Neural cell (in vitro differentiated cells): ENCODE data around the gene ERICH6B. TPM values are rescaled to one million over a fixed set of nuclear protein-coding genes. Genes with fewer than 3 reads are reported as not detected.

Experiments
- H2AFZ ChIP-seq: fragments of 200-600, 300-800 bp; sonication (generic), shearing (Covaris generic); 2 replicates; pipeline ENCODE4 v1.6.0; 2014; ENCODE audit warnings: low read depth, mild to moderate bottlenecking, antibody characterized with exemption, low read length, moderate library complexity
- H3F3A ChIP-seq: fragments of 200-600 bp; shearing (Covaris generic); 2 replicates; pipeline ENCODE4 v1.6.1; 2016; ENCODE audit warnings: mild to moderate bottlenecking, moderate library complexity, mixed read lengths, antibody characterized with exemption, low read length; ENCODE audit not compliant: insufficient read depth, poor library complexity, severe bottlenecking
- H3K27ac ChIP-seq: fragments of 200-600, 300-800 bp; sonication (generic), shearing (Covaris generic); 2 replicates; pipeline ENCODE4 v1.5.1; 2014; ENCODE audit warnings: mild to moderate bottlenecking, low read length, moderate library complexity
- H3K27me3 ChIP-seq: fragments of 300-800, 200-600 bp; sonication (generic), shearing (Covaris generic); 2 replicates; pipeline ENCODE4 v1.6.0; 2014; ENCODE audit warnings: mild to moderate bottlenecking, low read depth, low read length, moderate library complexity; ENCODE audit not compliant: insufficient read depth
- H3K36me3 ChIP-seq: fragments of 300-800, 200-600 bp; sonication (generic), shearing (Covaris generic); 2 replicates; pipeline ENCODE4 v1.5.1; 2014; ENCODE audit warnings: mild to moderate bottlenecking, antibody characterized with exemption, low read length, moderate library complexity; ENCODE audit not compliant: insufficient read depth
- H3K4me2 ChIP-seq: fragments of 300-800, 200-600 bp; sonication (generic), shearing (Covaris generic); 2 replicates; pipeline ENCODE4 v1.6.0; 2014; ENCODE audit warnings: mild to moderate bottlenecking, low read length
- H3K4me3 ChIP-seq: fragments of 300-800, 200-600 bp; sonication (generic), shearing (Covaris generic); 2 replicates; pipeline ENCODE4 v1.5.1; 2014; ENCODE audit warnings: mild to moderate bottlenecking, low read length, moderate library complexity
- H3K79me2 ChIP-seq: fragments of 200-600 bp; shearing (Covaris generic); replicated peaks from 2 replicates; pipeline ENCODE4 v1.6.0; 2014; ENCODE audit warnings: mild to moderate bottlenecking, low read length, moderate library complexity; ENCODE audit not compliant: insufficient read depth
- H3K9ac ChIP-seq: fragments of 300-800, 200-600 bp; sonication (generic), shearing (Covaris generic); 2 replicates; pipeline ENCODE4 v1.6.1; 2016; ENCODE audit warnings: mild to moderate bottlenecking, low read length, mixed read lengths
- H3K9me2 ChIP-seq: fragments of 200-600 bp; shearing (Covaris generic); 2 replicates; pipeline ENCODE4 v1.6.1; 2016; ENCODE audit warnings: mild to moderate bottlenecking, low read length, mixed read lengths; ENCODE audit not compliant: insufficient read depth
- H3K9me3 ChIP-seq: fragments of 200-600, 300-800 bp; sonication (generic), shearing (Covaris generic); 2 replicates; pipeline ENCODE4 v1.6.1; 2016; ENCODE audit warnings: mild to moderate bottlenecking, mixed run types, low read length, moderate library complexity, mixed read lengths
- H4K20me1 ChIP-seq: fragments of 200-600 bp; shearing (Covaris generic); 2 replicates; pipeline ENCODE4 v1.6.1; 2016; ENCODE audit warnings: mild to moderate bottlenecking, mixed run types; ENCODE audit not compliant: insufficient read depth
- EP300 ChIP-seq: fragments of 450-650 bp; conservative IDR thresholded peaks from 2 replicates; pipeline ENCODE4 v1.6.1; 2014; ENCODE audit warnings: antibody characterized with exemption, mild to moderate bottlenecking, moderate library complexity; ENCODE audit not compliant: poor library complexity, severe bottlenecking
- EZH2 ChIP-seq: fragments of 200-600, 300-800 bp; shearing (Covaris generic), sonication (generic); IDR thresholded peaks from 2 replicates; pipeline ENCODE4 v1.6.1; 2014; ENCODE audit warnings: antibody characterized with exemption, low read length, borderline replicate concordance, mild to moderate bottlenecking; ENCODE audit not compliant: insufficient read depth, poor library complexity, severe bottlenecking
- MXI1 ChIP-seq: fragments of 450-650 bp; conservative IDR thresholded peaks from 2 replicates; pipeline ENCODE4 v1.6.1; 2014; ENCODE audit warnings: antibody characterized with exemption, mild to moderate bottlenecking; ENCODE audit not compliant: poor library complexity, severe bottlenecking
- POLR2AphosphoS5 ChIP-seq: IDR thresholded peaks from 2 replicates; pipeline ENCODE4 v1.6.1; 2012
- RAD21 ChIP-seq: fragments of 450-650 bp; conservative IDR thresholded peaks from 2 replicates; pipeline ENCODE4 v1.6.1; 2014; ENCODE audit warnings: antibody characterized with exemption, mild to moderate bottlenecking, moderate library complexity
- SMC3 ChIP-seq: fragments of 450-650 bp; conservative IDR thresholded peaks from 2 replicates; pipeline ENCODE4 v1.6.1; 2014; ENCODE audit warnings: antibody characterized with exemption, mild to moderate bottlenecking, moderate library complexity; ENCODE audit not compliant: poor library complexity
- TAF1 ChIP-seq: IDR thresholded peaks from 2 replicates; pipeline ENCODE4 v1.6.1; 2012; ENCODE audit warnings: low read depth
- polyA plus RNA-seq: library from polyadenylated mRNA; depleted of rRNA; stranded (reverse); fragments of >200 nt; gene quantifications from 2 replicates; pipeline ENCODE4 v1.2.3, GENCODE V29; 2014
- TF ChIP-seq, protein P1 (sequence below): fragments of 450-650 bp; IDR thresholded peaks from 2 replicates; pipeline ENCODE4 v1.5.1; 2014; ENCODE audit warnings: antibody characterized with exemption, mild to moderate bottlenecking, moderate library complexity; ENCODE audit not compliant: poor library complexity, severe bottlenecking
- TF ChIP-seq, protein P2 (sequence below): IDR thresholded peaks from 2 replicates; pipeline ENCODE4 v1.6.1; 2012; ENCODE audit warnings: borderline replicate concordance

Gene ERICH6B
- polyA plus RNA-seq, 1 donor from 2014 or later, result not detected

DNA sequence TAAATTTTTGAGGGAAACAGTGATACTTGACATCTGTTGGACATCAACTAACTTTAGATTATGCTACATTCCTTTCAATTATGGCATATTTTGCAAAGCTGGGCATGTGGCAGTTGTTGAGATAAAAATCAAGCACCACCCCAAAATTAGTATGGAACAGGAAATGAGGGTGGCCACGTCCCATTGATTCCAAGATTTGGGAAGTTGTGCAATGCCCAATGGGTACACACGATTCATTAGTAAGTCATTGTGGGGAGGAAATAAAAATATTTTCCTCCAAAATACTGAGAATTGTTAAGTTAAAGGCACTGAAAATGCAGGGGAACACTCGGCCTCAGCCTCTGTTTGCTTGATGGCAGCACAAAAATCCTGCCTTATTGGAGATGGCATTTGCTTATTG lies 7.6 kb downstream of the ERICH6B start:
- H3K4me3 ChIP-seq, result no peak overlapping the region
- no peaks in the 10 kb centered on the region for H3K9me2 ChIP-seq
- H3K9ac ChIP-seq, result no peak overlapping the region
- H2AFZ ChIP-seq, result no peak overlapping the region
- TF ChIP-seq SMC3 (no peak), EZH2 (no peak), RAD21 (no peak), POLR2AphosphoS5 (no peak), MXI1 (no peak), EP300 (no peak), TAF1 (no peak)
- TF ChIP-seq, protein P1, sequence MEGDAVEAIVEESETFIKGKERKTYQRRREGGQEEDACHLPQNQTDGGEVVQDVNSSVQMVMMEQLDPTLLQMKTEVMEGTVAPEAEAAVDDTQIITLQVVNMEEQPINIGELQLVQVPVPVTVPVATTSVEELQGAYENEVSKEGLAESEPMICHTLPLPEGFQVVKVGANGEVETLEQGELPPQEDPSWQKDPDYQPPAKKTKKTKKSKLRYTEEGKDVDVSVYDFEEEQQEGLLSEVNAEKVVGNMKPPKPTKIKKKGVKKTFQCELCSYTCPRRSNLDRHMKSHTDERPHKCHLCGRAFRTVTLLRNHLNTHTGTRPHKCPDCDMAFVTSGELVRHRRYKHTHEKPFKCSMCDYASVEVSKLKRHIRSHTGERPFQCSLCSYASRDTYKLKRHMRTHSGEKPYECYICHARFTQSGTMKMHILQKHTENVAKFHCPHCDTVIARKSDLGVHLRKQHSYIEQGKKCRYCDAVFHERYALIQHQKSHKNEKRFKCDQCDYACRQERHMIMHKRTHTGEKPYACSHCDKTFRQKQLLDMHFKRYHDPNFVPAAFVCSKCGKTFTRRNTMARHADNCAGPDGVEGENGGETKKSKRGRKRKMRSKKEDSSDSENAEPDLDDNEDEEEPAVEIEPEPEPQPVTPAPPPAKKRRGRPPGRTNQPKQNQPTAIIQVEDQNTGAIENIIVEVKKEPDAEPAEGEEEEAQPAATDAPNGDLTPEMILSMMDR, result no peak
- TF ChIP-seq, protein P2, sequence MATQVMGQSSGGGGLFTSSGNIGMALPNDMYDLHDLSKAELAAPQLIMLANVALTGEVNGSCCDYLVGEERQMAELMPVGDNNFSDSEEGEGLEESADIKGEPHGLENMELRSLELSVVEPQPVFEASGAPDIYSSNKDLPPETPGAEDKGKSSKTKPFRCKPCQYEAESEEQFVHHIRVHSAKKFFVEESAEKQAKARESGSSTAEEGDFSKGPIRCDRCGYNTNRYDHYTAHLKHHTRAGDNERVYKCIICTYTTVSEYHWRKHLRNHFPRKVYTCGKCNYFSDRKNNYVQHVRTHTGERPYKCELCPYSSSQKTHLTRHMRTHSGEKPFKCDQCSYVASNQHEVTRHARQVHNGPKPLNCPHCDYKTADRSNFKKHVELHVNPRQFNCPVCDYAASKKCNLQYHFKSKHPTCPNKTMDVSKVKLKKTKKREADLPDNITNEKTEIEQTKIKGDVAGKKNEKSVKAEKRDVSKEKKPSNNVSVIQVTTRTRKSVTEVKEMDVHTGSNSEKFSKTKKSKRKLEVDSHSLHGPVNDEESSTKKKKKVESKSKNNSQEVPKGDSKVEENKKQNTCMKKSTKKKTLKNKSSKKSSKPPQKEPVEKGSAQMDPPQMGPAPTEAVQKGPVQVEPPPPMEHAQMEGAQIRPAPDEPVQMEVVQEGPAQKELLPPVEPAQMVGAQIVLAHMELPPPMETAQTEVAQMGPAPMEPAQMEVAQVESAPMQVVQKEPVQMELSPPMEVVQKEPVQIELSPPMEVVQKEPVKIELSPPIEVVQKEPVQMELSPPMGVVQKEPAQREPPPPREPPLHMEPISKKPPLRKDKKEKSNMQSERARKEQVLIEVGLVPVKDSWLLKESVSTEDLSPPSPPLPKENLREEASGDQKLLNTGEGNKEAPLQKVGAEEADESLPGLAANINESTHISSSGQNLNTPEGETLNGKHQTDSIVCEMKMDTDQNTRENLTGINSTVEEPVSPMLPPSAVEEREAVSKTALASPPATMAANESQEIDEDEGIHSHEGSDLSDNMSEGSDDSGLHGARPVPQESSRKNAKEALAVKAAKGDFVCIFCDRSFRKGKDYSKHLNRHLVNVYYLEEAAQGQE, result no peak
- H3K27me3 ChIP-seq, result no peaks in the 10 kb centered on the region
- H3K9me3 ChIP-seq, result no peaks in the 10 kb centered on the region
- no peaks in the 10 kb centered on the region for H4K20me1 ChIP-seq
- H3K36me3 ChIP-seq, result no peaks in the 10 kb centered on the region
- H3K4me2 ChIP-seq, result no peak overlapping the region
- H3F3A ChIP-seq, result no peaks in the 10 kb centered on the region
- no peaks in the 10 kb centered on the region for H3K79me2 ChIP-seq
- H3K27ac ChIP-seq, result no peak overlapping the region

DNA sequence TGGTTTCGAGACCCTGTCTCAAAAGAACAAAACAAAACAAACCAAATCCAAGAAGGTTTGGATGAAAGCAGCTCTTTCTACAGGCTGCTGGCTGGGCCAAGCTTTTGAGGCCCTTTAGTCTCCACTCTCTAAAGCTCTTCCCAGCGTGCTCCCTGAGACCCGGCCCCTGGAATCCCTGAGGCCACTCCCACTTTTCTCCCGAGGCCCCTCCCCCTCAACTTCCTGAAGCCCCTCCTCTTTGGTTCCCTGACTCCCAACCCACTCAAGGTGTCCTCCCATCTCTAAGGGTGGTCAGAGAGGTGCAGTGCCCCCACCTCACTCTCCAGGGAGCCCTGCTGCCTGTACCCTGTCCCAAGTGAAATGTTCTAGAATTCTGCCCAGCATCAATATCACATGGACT lies 10.6 kb downstream of the ERICH6B start:
- Histone ChIP-seq H3K9me2 (no peaks in the 10 kb centered on the region), H3K27ac (no peak overlapping the region), H3K36me3 (no peaks in the 10 kb centered on the region), H3F3A (no peaks in the 10 kb centered on the region), H3K4me3 (no peak overlapping the region), H2AFZ (no peak overlapping the region), H4K20me1 (no peaks in the 10 kb centered on the region), H3K9ac (no peak overlapping the region), H3K9me3 (no peaks in the 10 kb centered on the region), H3K27me3 (no peaks in the 10 kb centered on the region), H3K79me2 (no peaks in the 10 kb centered on the region), H3K4me2 (no peak overlapping the region)
- TF ChIP-seq MXI1, result no peak
- TF ChIP-seq, protein P2, result no peak
- no peak for TF ChIP-seq POLR2AphosphoS5
- TF ChIP-seq TAF1, result no peak
- no peak for TF ChIP-seq RAD21
- TF ChIP-seq, protein P1, result no peak
